AG10803 (cell line): ENCODE measurements around the gene XRN2.

Source experiments
- DNase-seq: peaks from one replicate; pipeline ENCODE4 v3.0.0; 2010; ENCODE audit warnings: low read depth
- H3K4me3 ChIP-seq: 2 replicates; pipeline ENCODE4 v1.5.1; 2011; ENCODE audit warnings: mild to moderate bottlenecking, low read length, control low read depth
- TF ChIP-seq, protein P1 (sequence below): conservative IDR thresholded peaks from 2 replicates; pipeline ENCODE4 v1.5.1; 2011; ENCODE audit warnings: mild to moderate bottlenecking, low read length, control low read depth, inconsistent platforms

XRN2 gene, protein sequence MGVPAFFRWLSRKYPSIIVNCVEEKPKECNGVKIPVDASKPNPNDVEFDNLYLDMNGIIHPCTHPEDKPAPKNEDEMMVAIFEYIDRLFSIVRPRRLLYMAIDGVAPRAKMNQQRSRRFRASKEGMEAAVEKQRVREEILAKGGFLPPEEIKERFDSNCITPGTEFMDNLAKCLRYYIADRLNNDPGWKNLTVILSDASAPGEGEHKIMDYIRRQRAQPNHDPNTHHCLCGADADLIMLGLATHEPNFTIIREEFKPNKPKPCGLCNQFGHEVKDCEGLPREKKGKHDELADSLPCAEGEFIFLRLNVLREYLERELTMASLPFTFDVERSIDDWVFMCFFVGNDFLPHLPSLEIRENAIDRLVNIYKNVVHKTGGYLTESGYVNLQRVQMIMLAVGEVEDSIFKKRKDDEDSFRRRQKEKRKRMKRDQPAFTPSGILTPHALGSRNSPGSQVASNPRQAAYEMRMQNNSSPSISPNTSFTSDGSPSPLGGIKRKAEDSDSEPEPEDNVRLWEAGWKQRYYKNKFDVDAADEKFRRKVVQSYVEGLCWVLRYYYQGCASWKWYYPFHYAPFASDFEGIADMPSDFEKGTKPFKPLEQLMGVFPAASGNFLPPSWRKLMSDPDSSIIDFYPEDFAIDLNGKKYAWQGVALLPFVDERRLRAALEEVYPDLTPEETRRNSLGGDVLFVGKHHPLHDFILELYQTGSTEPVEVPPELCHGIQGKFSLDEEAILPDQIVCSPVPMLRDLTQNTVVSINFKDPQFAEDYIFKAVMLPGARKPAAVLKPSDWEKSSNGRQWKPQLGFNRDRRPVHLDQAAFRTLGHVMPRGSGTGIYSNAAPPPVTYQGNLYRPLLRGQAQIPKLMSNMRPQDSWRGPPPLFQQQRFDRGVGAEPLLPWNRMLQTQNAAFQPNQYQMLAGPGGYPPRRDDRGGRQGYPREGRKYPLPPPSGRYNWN

DNA sequence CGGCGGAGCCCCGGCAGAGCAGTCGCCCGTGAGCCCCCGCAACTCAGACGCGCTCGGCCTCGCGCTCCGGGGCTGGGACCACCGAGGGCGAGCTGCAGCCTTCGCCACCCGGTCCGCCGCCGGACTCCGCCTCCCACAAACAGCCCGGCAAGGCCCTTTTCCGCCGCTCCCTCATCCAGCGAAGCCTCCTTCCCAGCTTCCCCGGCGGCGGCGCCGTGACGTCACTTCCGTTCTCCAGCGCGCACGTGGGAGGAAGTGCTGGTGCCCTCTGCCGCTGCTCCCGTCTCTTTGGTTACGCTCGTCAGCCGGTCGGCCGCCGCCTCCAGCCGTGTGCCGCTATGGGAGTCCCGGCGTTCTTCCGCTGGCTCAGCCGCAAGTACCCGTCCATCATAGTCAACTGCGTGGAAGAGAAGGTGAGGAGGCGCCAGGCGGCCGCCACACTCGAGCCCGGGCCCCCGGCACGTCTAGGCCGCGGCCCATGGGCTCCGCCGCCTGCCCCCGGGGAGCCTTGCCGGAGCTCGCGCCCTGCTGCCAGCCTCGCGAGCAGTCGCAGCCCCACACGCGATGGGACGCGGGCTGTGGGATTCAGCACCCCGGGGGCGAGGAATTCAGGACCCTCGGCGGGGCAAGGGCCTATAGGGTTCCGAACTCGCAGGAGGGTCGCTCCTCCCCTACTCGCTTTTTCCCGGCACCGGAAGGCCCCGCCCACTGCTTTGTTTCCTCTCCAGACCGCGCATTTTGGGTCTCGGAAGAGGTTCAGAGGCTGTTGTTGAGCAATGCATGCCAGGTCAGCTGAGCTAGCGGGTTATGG lies at the start of gene XRN2:
Gene XRN2, plus strand, starts transcription at position 271 of the 811 bp plus-strand sequence. Its CDS starts 68 bp downstream, at position 339.
- peak; percentile 93 for DNase-seq
- peak within 1 kb of the TSS; percentile 67 for H3K4me3 ChIP-seq
- TF ChIP-seq, protein P1, sequence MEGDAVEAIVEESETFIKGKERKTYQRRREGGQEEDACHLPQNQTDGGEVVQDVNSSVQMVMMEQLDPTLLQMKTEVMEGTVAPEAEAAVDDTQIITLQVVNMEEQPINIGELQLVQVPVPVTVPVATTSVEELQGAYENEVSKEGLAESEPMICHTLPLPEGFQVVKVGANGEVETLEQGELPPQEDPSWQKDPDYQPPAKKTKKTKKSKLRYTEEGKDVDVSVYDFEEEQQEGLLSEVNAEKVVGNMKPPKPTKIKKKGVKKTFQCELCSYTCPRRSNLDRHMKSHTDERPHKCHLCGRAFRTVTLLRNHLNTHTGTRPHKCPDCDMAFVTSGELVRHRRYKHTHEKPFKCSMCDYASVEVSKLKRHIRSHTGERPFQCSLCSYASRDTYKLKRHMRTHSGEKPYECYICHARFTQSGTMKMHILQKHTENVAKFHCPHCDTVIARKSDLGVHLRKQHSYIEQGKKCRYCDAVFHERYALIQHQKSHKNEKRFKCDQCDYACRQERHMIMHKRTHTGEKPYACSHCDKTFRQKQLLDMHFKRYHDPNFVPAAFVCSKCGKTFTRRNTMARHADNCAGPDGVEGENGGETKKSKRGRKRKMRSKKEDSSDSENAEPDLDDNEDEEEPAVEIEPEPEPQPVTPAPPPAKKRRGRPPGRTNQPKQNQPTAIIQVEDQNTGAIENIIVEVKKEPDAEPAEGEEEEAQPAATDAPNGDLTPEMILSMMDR, result peak; percentile 8; the same call in 1 of the 2 replicates

DNA sequence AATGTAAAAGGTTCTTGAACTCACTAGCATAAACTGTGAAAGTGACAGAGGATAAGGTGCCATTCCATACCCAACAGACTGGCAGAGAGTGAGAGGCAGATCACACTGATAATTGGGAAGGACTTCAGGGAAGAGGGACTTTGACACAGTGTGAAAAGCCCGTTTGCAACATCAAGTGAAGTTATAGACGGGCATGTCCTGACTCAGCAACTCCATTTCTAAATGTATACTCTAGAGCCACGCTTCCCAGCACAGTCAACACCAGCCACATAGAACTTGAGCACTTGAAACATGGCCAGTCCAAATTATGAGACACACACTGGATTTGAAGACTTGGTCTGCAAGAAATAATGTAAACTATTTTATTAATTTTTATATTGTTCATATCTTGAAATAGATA lies 45.9 kb upstream of the XRN2 start:
- no peak for DNase-seq
- TF ChIP-seq, protein P1, result no peak
- H3K4me3 ChIP-seq, result no peak overlapping the region

DNA sequence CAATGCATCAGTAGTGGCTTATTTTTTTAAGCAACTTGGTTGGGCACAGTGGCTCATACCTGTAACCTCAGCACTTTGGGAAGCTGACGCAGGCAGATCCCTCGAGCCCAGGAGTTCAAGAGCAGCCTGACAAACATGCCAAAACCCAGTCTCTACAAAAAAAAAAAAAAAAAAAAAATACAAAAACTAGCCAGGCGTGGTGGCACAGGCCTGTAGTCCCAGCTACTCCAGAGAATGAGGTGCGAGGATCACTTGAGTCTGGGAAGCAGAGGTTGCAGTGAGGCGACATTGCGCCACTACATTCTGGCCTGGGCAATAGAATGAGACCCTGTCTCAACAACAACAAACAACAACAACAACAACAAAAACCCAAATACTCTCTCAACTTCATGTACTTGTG lies 44.7 kb upstream of the XRN2 start:
- TF ChIP-seq, protein P1, result no peak
- no peak overlapping the region for H3K4me3 ChIP-seq

DNA sequence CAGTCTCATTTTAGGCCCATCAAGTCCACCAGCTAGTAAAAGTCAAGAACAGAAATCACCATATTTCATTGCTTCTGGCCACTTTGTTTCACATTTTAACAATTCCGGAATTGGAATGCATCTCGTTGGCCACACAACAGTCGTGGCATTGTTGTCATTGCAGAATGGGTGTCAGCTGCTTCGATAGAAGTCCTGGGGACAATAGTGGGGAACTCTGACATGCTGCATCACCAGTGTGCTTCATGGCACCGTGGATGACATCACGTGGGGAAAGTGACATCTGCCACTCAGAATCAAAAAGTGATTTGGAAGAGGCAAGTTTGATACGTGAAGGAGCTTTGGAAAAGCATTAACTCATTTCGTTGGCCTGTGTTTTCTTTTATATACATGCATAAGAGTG lies 43.8 kb upstream of the XRN2 start:
- TF ChIP-seq, protein P1, result no peak
- no peak for DNase-seq
- no peak overlapping the region for H3K4me3 ChIP-seq

More for the DNA sequence above, 44.7 kb upstream of the XRN2 start:
- no peak for DNase-seq

DNA sequence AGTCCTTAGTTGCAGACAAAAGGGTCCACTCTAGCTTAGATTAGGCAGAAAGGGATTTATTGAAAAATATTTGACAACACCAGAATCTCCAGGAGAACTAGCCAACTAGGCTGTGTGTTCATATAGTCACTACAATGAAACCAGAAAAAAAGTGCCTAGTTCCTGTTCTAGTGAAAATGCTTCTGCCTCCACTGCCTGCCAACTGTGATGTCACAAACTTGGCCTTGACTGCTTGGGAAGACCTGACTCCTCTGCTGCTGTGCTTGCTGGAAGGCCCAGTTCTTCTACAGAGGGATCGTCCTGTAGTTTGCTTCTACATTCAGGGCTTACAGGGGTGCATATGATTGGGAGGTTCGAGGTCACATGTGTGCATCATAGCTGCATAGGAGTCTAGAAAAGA lies 40.3 kb upstream of the XRN2 start:
- TF ChIP-seq, protein P1, result no peak
- no peak for DNase-seq
- no peak overlapping the region for H3K4me3 ChIP-seq

DNA sequence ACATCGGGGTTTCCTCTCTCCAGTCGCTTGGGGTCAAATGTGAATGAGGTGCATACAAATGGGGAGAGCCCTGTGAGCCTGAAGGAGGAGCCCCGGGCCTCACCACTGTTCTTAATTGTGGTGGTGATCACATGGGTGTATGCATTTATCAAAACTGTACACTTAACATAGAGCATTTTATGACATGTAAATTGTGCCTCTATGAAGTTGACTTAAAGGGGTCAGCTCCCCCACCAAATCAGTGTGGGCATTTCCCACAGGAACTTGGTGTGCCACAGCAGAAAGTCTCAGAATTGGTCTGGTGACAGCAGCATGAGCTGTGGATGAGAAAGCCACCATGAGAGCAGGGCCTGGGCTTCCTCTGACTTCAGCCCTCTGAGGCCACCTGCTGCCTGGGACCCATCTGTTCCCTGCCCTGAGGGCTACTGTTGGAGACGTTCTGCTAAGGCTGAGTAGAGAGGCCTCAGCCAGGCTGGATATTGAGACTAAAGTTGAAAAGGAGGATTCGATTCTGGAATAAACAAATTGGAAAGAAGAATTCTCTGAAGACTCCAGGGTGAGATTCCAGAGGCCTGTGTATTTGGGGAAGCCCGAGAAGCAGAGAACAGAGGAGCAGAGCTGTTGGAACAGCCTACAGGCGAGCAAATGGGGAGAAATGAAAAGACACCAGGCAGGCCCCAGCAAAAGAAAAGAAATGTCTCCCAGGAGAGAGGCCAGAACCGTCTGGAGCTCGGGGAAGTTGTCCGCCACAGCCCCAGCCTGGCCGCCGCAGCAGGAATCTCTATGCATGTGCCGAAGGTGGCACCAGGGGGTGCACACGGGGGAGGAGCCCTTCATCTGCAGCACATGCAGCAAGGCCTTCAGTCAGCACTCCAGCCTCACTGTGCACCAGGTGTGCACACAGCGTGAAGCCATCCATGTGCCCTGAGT lies 37.6 kb upstream of the XRN2 start:
- no peak for DNase-seq
- H3K4me3 ChIP-seq, result no peak overlapping the region
- TF ChIP-seq, protein P1, result no peak
